SK-N-SH treated with all-trans-retinoic acid at 6 μM for 48 hours (cell line): Measurements from ENCODE around the gene ELOVL2.

Experiments used
- ARNTL ChIP-seq: fragments of 450-650 bp; formaldehyde crosslinking; IDR thresholded peaks from 2 replicates; pipeline ENCODE4 v1.5.0; 2020; ENCODE audit warnings: low read depth, mild to moderate bottlenecking, moderate library complexity, borderline replicate concordance
- CREB5 ChIP-seq: fragments of 250-450 bp; sonication (Bioruptor Pico); IDR thresholded peaks from 2 replicates; pipeline ENCODE4 v1.5.1; 2020; ENCODE audit warnings: low read depth, mild to moderate bottlenecking, moderate library complexity
- PATZ1 ChIP-seq: fragments of 250-450 bp; sonication (Bioruptor Pico); IDR thresholded peaks from 2 replicates; pipeline ENCODE4 v1.8.0; 2020; ENCODE audit warnings: mild to moderate bottlenecking, moderate library complexity, borderline replicate concordance
- RARB ChIP-seq: fragments of 250-450 bp; sonication (Bioruptor Pico); IDR thresholded peaks from 2 replicates; pipeline ENCODE4 v1.8.0; 2021; ENCODE audit warnings: mild to moderate bottlenecking, moderate library complexity
- ZC3H10 ChIP-seq: fragments of 250-450 bp; sonication (Bioruptor Pico); IDR thresholded peaks from 2 replicates; pipeline ENCODE4 v1.5.1; 2021; ENCODE audit warnings: mild to moderate bottlenecking, moderate library complexity
- ZFP3 ChIP-seq: fragments of 250-450 bp; sonication (Bioruptor Pico); IDR thresholded peaks from 2 replicates; pipeline ENCODE4 v1.5.0; 2020; ENCODE audit warnings: mild to moderate bottlenecking, moderate library complexity

GRCh38 chr6:10964684-10965083 lies 79.4 kb downstream of the ELOVL2 start:
- TF ChIP-seq ZC3H10 (CRISPR knock-in tag) = no peak
- no peak for TF ChIP-seq CREB5
- TF ChIP-seq RARB (CRISPR knock-in tag) = no peak
- TF ChIP-seq ARNTL = no peak
- no peak for TF ChIP-seq ZFP3 (CRISPR knock-in tag)
- TF ChIP-seq PATZ1 (CRISPR knock-in tag) = no peak
